Measurements from ENCODE around the gene SRCAP. TPM values are rescaled to one million over a fixed set of nuclear protein-coding genes. Genes with fewer than 3 reads are reported as not detected.

The SRCAP gene
- total RNA-seq, 1 experiment from 2014 or later = 58.5 TPM

DNA sequence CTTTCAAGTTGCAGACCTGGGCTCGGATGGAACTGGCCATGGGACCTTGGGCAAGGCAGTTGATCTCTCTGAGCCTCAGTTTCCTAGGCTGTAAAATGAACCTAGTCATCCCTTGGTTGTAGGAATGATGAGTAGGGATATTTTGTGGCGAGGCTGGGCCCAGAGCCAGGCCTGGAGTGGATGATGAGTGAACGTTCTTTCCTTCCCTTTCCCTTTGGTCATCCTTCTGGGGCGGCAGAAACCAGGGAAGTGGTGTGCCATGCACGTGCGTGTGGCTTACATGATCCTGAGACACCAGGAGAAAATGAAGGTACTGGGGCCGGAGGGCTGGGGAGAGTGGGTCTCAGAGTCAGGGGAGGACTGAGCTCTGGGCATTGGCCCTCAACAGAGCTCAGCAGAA is 32.3 kb upstream of the SRCAP start:
- Mint-ChIP-seq H3K4me3 (no peak overlapping the region), H3K27ac (no peak overlapping the region), H3K4me1 (no peaks in the 10 kb centered on the region), H3K36me3 (peaks cover 30% of the 10 kb centered on the region), H3K9me3 (no peaks in the 10 kb centered on the region), H3K27me3 (ENCODE audit: low read depth) (peaks cover 83% of the 10 kb centered on the region)
- no peak for ATAC-seq
- no peak for DNase-seq (ENCODE audit: low spot score)
- ChIA-PET POLR2A (no interaction called here), CTCF (no interaction called here)
- TF ChIP-seq ZNF416 (CRISPR knock-in tag; IDR thresholded peaks at IDR 0.05) (no peak), TP53 (CRISPR knock-in tag; IDR thresholded peaks at IDR 0.05) (no peak), NR2C2 (CRISPR knock-in tag; IDR thresholded peaks at IDR 0.05) (no peak), JUN (CRISPR knock-in tag; IDR thresholded peaks at IDR 0.05) (no peak), SP1 (CRISPR knock-in tag; conservative IDR thresholded peaks at IDR 0.05) (no peak), PRRX2 (CRISPR knock-in tag; IDR thresholded peaks at IDR 0.05) (no peak), SMAD4 (CRISPR knock-in tag; IDR thresholded peaks at IDR 0.05) (no peak), TCF7 (CRISPR knock-in tag; IDR thresholded peaks at IDR 0.05; ENCODE audit: low read depth) (no peak), FOXJ3 (CRISPR knock-in tag; IDR thresholded peaks at IDR 0.05; ENCODE audit: borderline replicate concordance) (no peak), RELA (CRISPR knock-in tag; IDR thresholded peaks at IDR 0.05; ENCODE audit: borderline replicate concordance) (no peak)
- TF ChIP-seq, protein P1, sequence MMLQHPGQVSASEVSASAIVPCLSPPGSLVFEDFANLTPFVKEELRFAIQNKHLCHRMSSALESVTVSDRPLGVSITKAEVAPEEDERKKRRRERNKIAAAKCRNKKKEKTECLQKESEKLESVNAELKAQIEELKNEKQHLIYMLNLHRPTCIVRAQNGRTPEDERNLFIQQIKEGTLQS (CRISPR knock-in tag; conservative IDR thresholded peaks at IDR 0.05) = no peak
- TF ChIP-seq, protein P2, sequence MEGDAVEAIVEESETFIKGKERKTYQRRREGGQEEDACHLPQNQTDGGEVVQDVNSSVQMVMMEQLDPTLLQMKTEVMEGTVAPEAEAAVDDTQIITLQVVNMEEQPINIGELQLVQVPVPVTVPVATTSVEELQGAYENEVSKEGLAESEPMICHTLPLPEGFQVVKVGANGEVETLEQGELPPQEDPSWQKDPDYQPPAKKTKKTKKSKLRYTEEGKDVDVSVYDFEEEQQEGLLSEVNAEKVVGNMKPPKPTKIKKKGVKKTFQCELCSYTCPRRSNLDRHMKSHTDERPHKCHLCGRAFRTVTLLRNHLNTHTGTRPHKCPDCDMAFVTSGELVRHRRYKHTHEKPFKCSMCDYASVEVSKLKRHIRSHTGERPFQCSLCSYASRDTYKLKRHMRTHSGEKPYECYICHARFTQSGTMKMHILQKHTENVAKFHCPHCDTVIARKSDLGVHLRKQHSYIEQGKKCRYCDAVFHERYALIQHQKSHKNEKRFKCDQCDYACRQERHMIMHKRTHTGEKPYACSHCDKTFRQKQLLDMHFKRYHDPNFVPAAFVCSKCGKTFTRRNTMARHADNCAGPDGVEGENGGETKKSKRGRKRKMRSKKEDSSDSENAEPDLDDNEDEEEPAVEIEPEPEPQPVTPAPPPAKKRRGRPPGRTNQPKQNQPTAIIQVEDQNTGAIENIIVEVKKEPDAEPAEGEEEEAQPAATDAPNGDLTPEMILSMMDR (IDR thresholded peaks at IDR 0.05) = no peak
- TF ChIP-seq, protein P3, sequence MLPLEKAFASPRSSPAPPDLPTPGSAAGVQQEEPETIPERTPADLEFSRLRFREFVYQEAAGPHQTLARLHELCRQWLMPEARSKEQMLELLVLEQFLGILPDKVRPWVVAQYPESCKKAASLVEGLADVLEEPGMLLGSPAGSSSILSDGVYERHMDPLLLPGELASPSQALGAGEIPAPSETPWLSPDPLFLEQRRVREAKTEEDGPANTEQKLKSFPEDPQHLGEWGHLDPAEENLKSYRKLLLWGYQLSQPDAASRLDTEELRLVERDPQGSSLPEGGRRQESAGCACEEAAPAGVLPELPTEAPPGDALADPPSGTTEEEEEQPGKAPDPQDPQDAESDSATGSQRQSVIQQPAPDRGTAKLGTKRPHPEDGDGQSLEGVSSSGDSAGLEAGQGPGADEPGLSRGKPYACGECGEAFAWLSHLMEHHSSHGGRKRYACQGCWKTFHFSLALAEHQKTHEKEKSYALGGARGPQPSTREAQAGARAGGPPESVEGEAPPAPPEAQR (CRISPR knock-in tag; IDR thresholded peaks at IDR 0.05) = no peak
- TF ChIP-seq, protein P4, sequence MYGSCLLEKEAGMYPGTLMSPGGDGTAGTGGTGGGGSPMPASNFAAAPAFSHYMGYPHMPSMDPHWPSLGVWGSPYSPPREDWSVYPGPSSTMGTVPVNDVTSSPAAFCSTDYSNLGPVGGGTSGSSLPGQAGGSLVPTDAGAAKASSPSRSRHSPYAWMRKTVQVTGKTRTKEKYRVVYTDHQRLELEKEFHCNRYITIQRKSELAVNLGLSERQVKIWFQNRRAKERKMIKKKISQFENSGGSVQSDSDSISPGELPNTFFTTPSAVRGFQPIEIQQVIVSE (CRISPR knock-in tag; IDR thresholded peaks at IDR 0.05; ENCODE audit: borderline replicate concordance) = no peak

DNA sequence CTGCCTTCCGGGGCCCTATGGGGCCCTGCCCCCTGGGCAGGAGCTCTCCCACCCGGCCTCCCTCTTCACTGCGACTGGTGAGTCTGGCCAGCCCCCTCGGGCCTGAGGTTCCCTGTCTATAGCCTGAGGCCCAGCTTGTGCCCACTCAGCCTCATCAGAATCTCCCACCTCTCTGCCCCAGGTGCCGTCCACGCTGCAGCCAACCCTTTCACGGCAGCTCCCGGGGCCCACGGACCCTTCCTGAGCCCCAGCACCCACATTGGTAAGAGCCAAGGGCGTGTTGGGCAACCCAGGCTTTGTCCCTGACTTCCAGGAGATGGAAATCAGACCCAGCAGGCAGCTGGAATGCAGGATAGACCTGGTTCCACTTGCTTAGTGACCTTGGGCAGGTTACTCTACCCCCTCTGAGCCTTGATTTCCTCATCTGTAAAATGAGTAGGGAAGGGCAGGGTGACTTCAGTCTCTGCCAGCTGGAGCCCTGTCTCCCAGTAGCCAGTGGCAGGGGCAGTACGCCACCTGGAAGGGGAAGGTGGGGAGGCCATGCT is 31.5 kb upstream of the SRCAP start:
- Mint-ChIP-seq H3K27ac (no peak overlapping the region), H3K4me1 (no peaks in the 10 kb centered on the region), H3K4me3 (no peak overlapping the region), H3K36me3 (peaks cover 30% of the 10 kb centered on the region), H3K27me3 (ENCODE audit: low read depth) (peaks cover 83% of the 10 kb centered on the region), H3K9me3 (no peaks in the 10 kb centered on the region)
- ChIA-PET CTCF (no interaction called here), POLR2A (no interaction called here)
- no peak for ATAC-seq
- no peak for DNase-seq (ENCODE audit: low spot score)
- TF ChIP-seq FOXK1 (CRISPR knock-in tag; IDR thresholded peaks at IDR 0.05) = no peak

DNA sequence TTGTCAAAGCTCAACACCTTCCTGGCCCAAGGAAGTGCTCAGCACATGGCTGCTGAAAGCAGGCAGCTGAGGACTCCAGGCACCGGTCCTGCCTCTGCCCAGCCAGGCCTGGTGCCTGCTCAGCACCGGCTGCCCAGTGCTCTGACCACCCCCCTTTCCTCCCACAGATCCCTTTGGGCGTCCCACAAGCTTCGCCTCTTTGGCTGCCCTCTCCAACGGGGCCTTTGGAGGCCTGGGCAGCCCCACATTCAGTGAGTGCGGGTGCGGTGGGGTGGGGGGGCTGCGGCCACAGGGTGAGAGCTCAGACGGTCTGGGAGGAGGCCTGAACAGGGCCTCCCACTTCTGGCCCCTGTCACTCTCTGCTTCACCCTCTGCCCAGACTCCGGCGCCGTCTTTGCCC is 30.6 kb upstream of the SRCAP start:
- Mint-ChIP-seq H3K27me3 (ENCODE audit: low read depth) (peaks cover 84% of the 10 kb centered on the region), H3K4me1 (no peaks in the 10 kb centered on the region), H3K27ac (no peak overlapping the region), H3K9me3 (no peaks in the 10 kb centered on the region), H3K4me3 (no peak overlapping the region), H3K36me3 (peaks cover 23% of the 10 kb centered on the region)
- ATAC-seq (no peak), DNase-seq (ENCODE audit: low spot score) (no peak)
- POLR2A ChIA-PET = no interaction called here
- CTCF ChIA-PET = no interaction called here
- TF ChIP-seq MXD4 (CRISPR knock-in tag; IDR thresholded peaks at IDR 0.05; ENCODE audit: borderline replicate concordance) (no peak), FOXK1 (CRISPR knock-in tag; IDR thresholded peaks at IDR 0.05) (no peak), SMAD4 (CRISPR knock-in tag; IDR thresholded peaks at IDR 0.05) (no peak), KAT7 (CRISPR knock-in tag; IDR thresholded peaks at IDR 0.05; ENCODE audit: borderline replicate concordance) (no peak), TEAD1 (CRISPR knock-in tag; IDR thresholded peaks at IDR 0.05) (no peak), MYBL2 (CRISPR knock-in tag; IDR thresholded peaks at IDR 0.05) (no peak), ATF1 (CRISPR knock-in tag; IDR thresholded peaks at IDR 0.05) (no peak), IRF2 (CRISPR knock-in tag; IDR thresholded peaks at IDR 0.05; ENCODE audit: borderline replicate concordance, low read depth) (no peak), ZNF219 (CRISPR knock-in tag; IDR thresholded peaks at IDR 0.05; ENCODE audit: borderline replicate concordance) (no peak), PRRX2 (CRISPR knock-in tag; IDR thresholded peaks at IDR 0.05) (no peak), RELA (CRISPR knock-in tag; IDR thresholded peaks at IDR 0.05; ENCODE audit: borderline replicate concordance) (no peak), SOX15 (CRISPR knock-in tag; IDR thresholded peaks at IDR 0.05) (no peak), ELF4 (CRISPR knock-in tag; IDR thresholded peaks at IDR 0.05; ENCODE audit: low read depth) (no peak)
- TF ChIP-seq, protein P4 (CRISPR knock-in tag; IDR thresholded peaks at IDR 0.05; ENCODE audit: borderline replicate concordance) = no peak
- TF ChIP-seq, protein P5, sequence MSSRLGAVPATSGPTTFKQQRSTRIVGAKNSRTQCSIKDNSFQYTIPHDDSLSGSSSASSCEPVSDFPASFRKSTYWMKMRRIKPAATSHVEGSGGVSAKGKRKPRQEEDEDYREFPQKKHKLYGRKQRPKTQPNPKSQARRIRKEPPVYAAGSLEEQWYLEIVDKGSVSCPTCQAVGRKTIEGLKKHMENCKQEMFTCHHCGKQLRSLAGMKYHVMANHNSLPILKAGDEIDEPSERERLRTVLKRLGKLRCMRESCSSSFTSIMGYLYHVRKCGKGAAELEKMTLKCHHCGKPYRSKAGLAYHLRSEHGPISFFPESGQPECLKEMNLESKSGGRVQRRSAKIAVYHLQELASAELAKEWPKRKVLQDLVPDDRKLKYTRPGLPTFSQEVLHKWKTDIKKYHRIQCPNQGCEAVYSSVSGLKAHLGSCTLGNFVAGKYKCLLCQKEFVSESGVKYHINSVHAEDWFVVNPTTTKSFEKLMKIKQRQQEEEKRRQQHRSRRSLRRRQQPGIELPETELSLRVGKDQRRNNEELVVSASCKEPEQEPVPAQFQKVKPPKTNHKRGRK (CRISPR knock-in tag; IDR thresholded peaks at IDR 0.05; ENCODE audit: borderline replicate concordance) = no peak
- TF ChIP-seq, protein P6, sequence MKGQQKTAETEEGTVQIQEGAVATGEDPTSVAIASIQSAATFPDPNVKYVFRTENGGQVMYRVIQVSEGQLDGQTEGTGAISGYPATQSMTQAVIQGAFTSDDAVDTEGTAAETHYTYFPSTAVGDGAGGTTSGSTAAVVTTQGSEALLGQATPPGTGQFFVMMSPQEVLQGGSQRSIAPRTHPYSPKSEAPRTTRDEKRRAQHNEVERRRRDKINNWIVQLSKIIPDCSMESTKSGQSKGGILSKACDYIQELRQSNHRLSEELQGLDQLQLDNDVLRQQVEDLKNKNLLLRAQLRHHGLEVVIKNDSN (CRISPR knock-in tag; IDR thresholded peaks at IDR 0.05) = no peak
- TF ChIP-seq, protein P1 (CRISPR knock-in tag; conservative IDR thresholded peaks at IDR 0.05) = no peak

Measured in WTC11 (cell line).